NCI-H748 treated with DMSO at 0.1 percent for 48 hours (cell line): ENCODE results near the gene MINAR1.
"Not testable (repeated sequence)": the region's sequence is repeated elsewhere in the genome, so short reads cannot be mapped to it uniquely, and the experiment has no call there.

Source experiments
- DNase-seq: peaks from one replicate; lab custom pipeline; 2025; lab: John Stamatoyannopoulos, UW

MINAR1 gene, protein sequence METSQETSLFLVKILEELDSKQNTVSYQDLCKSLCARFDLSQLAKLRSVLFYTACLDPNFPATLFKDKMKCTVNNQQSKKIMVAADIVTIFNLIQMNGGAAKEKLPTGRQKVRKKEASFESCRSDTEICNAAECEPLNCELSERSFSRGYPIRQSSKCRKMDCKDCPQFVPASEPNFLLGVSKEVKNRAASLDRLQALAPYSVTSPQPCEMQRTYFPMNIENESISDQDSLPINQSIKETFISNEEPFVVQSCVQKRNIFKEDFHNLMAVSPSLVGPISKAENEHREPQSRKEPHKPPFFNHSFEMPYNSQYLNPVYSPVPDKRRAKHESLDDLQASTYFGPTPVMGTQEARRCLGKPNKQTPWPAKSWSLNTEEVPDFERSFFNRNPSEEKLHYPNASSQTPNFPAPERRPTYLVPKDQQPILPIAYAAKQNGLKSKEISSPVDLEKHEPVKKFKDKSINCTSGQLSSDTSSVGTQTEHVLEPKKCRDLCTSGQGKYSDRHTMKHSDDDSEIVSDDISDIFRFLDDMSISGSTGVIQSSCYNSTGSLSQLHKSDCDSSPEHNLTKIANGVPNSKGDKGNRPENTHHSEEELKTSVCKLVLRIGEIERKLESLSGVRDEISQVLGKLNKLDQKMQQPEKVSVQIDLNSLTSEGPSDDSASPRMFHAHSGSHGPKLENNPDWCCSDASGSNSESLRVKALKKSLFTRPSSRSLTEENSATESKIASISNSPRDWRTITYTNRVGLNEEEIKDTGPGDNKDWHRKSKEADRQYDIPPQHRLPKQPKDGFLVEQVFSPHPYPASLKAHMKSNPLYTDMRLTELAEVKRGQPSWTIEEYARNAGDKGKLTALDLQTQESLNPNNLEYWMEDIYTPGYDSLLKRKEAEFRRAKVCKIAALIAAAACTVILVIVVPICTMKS

DNA sequence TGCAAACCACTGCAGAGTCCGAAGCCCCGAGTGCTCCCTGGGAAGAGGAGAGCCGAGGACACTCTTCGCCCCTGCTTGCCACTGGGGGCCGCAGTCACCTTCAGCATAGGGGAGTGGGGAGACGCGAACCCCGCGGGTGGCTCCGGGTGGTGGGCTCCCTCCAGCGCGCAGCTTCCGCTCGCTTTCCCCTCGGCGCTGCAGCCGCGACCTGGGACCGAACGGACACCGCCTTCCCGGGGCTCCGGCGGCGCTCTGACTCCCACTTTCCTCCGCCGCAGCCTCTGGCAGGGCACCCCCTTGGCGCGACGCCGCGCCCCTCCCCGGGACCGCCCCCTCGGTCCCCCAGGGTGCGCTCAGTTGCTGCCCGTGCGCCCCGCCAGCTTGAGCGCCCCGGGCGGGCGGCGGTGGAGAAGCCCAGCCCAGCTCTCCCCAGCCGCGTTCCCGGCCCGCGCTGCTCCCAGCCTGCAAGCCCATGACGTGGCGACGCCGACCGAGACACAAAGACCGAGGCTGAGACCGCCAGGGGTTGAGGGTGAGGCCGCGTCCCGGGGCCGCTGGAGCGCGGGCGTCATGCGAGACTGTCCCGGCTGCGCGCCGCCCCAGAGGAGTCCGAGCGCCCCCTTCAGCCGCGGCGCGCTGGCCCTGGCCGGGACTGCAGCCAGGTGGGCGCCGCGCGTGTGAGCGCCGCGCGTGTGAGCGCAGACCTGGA, at the start of gene MINAR1:
MINAR1 (plus strand) TSS at position 701 of the 709 bp plus-strand sequence. CDS start 23,812 bp downstream, outside the sequence.
- no peak for DNase-seq

DNA sequence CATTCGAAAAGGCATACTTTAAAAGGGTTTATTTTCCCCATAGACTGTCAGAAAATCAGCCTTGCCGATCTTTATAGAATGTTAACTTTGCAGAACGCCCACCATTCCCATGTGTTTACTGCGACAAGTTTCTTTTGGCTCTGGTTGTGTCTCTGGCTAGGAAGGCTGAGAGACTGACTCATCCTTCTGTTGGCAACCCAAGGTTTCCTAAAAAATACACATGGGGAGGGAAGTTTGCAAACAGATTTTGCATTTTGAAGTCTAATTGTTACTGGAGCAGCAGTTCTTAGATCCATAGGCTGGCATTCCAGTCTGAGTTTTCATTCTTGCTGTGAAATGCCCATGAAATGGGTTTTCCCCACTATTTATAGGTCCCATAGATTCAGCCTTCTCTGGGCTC, 37.9 kb upstream of the MINAR1 start:
- no peak for DNase-seq

DNA sequence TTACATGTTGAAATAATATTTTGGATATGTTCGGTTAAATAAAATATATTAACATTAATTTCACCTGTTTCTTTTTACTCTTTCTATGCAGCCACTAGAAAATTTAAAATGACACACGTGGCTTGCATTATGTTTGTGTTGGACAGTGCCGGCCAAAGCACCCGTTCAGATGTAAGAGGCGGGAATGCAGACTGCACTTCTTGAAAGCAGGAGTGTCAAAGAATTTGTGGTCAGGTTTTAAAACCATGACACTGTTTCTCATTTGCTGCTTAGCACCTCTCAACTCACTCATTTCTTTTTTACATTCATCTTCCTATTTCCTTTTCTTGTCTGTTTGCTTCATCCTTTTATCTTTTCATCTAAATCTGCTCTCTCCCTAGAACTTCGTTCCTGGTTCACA, 35.3 kb upstream of the MINAR1 start:
- DNase-seq = no peak

DNA sequence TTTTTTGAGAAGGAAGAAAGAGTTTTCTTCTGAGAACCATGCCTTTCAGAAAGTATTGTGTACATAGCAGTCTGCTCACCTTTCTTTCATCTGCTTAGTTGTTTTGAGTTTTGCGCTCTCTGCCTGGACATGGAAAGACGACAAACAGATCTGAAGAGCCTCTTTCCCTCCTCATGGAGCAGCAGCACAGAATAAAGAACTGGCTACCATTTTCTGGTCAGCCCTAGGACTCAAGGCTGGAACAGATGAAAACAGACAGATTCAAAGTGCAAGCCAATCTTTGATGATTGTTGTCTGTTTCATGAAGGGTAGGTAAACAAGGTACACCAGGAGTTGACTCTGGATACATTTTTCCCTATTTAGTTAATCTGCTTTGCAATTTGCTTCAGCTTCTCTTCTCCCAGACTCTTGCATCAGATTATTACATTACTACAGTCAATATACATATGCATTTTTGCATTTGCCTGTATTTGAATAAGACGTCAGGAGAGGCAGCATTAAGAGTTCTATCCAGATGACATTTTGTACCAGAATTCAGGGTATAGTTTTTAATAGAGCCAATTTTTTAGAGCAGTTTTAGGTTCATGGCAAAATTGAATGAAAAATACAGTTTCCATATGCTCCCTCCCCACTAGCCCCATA, 34.7 kb upstream of the MINAR1 start:
- DNase-seq = no peak

DNA sequence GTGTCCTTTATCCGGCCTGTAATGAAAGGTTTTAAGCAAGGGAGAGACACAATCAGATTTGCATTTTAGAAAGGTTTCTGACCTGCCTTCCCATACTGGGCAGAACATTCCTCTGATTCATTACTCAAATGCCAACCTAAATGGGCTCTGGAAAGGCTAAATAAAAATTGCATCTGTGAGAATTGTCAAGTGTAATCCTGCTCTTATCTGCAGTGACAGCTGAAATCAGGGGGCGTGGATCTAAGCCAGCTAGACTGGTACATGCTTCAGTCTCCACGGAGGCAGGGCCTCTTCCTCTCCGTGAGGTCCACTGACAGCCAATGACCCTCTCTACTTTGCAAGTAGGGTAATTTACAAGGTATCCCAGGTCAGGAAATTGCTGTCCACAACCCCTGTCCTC, 32.5 kb upstream of the MINAR1 start:
- DNase-seq = no peak

DNA sequence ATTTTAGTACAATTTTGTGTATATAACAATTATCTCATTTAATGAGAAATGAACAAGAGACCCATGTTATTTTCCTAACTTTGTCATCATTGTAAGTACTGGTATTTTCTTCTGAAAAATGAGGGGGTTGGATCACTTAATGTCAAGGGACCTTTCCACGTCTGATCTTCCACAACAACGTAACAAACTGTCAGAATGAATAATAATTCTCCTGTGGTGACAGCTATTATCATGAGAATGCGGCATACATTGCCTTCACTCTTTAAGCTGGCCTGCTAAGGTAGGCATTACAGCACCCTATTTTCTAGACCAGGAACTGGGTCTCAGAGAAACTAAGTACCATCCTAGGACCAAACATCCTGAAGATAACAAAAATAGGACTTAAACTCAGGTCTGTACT, 31.5 kb upstream of the MINAR1 start:
- no peak for DNase-seq

DNA sequence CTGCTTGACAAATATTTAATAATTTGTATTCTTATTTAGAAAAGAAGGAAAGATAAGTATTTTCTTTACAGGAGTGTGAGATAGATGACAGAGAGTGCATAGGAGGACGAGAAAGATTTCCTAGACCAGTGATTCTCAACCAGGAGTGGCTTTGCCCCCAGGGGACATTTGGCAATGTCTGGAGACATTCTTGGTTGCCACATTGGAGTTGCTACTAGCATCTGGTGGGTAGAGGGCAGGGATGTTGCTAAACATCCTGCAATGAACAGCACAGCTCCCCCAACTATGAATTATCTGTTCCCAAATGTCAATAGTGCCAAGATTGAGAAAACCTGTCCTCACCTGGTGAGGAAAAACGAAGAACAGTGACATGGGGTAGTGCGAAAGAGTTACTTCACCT, 30.8 kb upstream of the MINAR1 start:
- DNase-seq = no peak

DNA sequence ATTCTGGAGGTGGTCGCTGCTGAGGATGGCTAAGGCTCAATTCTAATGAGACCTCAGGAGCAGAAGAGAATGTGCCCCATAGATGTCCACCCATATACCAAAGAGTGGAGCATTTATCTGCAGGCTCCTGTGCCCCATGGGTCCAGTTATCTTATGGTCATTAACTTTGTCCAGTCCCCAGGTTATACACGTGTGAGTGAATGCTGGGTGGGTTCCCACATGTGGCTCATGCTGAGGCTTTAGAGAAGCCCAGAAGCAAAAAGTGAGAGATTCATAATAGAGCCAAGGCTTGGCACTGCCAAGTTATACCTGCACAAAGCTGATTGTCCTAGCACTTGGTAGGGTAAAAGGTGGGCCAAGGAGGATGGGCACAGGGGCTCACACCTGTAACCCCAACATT, 30.0 kb upstream of the MINAR1 start:
- no peak for DNase-seq

DNA sequence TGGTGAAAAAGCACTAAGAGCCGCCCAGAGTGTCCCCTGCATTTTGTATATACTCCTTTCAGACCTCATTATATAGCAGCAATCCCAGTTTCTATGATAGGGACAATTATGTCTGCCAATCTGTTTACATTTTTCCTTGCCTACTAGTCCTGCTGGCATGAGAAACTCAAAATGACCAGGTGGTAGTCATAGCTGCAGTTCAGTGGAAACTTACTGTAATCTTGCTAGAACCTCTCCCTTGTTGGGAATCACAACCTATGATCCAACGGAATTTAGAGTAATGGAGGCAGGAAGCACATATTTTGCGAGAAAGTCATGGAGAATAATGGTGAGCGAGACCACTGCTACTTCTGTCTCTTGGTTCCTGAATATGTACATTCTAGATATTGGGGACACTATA, 28.6 kb upstream of the MINAR1 start:
- no peak for DNase-seq

DNA sequence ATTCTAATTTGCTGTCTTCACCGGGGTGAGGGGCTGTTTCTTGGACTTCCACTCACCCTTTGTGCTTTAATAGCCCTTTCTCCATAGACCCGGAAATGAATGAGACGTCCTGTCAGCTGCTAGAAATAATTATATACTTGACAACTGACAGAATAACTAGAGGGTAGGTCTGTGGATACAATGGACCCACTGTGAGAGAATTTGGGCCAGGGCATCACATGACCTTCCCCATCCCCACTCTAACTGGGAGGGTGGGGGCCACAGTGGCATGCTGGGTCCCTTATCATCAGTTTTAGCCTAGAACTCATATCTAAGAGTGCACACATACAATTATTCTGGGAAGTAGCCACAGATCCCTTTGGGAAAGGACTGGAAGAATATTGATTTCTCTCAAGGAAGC, 25.9 kb upstream of the MINAR1 start:
- DNase-seq = no peak

DNA sequence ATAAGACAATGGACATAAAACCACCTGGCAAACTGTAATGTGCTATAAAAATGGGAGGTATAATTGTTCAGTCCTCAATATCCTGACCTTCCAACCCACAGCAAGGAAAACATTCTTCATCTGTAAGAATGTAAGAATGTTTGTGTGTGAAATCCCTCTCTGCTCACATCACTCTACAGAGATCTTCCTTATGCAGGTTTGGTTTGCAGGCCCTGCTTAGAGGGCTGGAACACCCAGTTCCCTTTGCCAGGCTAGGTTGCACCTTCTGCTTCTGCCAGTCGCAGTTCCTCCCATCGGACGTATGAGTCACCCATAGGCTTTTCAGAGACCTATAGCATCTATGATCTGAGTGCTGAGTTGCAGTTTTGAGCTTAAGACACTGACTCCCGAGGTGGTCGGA, 24.1 kb upstream of the MINAR1 start:
- DNase-seq = no peak

DNA sequence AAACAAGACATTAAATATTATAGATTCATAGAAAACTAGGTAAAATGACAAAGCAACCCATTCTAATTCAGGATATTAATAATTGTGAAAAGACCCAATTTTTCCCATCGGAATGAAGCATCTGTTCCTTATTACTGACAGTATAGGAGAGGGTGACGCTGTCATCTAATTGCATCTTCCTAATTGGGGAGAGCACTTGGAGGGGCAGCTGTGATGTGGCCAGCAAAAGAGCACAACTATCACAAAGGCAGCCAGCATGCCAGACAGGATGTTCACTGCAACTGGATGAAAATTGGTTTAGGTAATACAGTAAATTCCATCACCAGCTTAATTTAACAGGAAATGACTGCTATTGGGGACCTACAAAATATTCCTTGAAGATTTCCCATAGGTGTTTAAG, 21.9 kb upstream of the MINAR1 start:
- DNase-seq = no peak

DNA sequence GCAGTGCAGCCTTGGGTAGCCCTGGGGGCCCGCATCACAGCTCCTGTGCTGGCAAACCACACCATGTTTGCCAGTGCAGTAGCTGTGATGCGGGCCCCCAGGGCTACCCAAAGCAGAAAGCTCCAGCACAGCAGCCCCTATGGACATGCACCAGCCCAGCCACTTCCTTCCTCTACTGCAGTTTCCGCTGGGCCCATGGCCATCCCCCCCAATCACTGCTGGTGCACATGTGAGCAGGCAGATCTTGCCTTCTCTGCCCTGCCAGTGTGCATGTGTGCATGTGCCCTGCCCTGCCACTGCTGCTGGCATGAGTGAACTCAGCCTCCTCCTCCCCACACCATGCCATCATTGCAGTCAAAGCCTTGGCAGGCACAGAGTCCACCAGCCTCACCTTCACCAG, 20.1 kb upstream of the MINAR1 start:
- no peak for DNase-seq

DNA sequence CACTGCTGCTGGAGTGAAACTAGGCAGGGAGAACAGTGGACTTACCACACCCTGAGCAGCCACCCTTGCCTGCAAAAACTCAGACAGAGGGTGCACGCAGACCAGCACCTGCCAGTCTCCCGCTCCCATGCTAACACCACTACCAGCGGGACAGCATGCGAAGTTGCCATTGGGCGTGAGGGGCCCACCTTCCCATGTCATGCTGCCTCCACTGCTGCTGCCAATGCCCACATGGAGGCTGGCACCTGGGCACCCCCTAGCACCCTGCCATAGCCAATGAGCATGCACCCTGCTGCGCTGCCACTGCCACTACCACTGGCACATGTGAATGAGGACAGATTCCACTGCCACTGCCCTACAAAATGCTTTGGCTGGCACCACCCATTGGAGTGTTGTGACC, 19.7 kb upstream of the MINAR1 start:
- DNase-seq = no peak

DNA sequence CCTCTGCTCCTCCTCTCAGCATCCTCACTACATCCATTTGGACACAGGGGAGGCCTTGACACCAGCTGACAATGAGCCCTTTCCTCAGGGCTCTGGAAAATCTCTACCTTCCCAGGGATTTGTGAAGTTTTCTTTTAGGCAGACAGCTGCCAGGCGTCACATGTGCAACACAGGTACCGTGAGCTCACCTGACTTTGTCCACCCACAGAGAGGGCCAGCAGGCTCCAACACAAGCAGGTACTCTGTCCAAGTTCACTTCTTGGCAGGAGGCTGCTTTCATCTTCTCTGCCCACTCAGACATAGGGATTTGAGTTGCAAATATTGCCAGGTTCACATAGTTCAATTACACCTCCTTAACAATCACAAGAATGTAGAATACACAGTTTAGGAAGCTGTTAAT, 15.3 kb upstream of the MINAR1 start:
- DNase-seq = no peak

DNA sequence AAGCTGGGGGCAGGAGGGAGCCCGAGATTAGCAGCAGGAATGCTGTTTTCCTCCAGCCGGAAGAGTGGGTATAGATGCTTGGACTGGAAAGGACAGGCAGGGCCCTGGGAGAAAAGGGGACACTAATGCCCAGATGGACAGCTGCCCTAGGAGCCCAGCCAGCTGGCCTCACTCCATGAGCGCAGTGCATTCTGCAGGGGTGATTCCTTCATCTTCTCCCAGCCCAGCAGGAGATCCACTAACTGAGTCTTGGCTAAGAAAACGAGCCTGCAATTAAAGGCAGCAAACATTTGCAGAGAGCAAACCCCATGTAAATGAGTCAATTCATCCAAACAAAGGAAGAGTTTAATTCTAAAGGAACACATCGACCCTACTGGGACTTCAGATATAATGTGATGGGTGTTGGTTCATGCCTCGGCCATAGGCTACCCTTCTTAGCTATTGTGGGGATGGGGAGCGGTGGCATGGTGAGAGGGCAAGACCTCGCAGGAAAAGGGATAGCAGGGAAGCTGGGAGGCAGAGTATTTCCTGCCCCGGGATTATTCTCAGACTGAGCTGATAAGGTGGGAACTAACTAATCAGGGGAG, 13.3 kb upstream of the MINAR1 start:
- no peak for DNase-seq

DNA sequence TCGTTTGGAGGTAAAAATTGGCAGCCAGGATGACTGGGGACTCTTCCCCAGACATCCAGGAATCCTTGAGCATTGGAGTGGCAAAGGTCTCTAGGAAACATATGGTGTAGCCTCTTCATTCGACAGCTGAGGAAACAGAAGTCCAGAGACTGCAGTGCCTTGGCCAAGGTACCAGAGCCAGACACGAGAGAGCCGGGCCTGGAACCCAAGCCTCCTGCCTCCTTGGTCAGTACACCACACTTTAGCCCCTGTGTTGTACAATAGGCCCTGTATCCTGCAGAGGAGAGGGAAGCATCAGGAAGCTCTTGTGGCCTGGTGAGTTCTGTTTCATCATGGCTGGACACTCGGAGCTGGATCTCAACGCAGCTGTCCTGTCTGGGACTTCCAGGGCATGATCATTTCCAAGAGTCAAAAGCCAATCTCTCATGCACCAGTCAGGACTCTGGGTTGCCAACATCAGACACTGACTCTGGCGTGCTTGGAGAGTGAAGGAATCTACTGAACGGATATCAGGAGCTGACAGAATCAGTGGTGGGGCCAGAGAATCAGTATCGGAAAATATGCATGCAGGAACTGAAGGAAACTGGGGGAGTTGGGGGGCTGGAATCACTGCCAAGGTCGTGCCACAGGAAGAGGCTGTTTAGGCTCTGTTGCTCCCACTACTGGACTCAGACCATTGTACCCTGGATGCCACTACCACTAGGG, 6.4 kb upstream of the MINAR1 start:
- DNase-seq = no peak

DNA sequence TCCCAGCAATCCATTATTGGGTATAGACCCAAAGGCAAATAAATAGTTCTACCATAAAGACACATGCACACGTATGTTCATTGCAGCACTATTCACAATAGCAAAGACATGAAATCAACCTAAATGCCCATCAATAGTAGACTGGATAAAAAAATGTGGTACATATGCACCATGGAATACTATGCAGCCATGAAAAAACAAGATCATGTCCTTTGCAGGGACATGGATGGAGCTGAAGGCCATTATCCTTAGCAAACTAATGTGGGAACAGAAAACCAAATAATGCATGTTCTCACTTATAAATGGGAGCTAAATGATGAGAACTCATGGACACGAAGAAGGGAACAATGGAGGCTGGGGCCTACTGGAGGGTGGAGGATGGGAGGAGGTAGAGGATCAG, 5.2 kb upstream of the MINAR1 start:
- not testable (repeated sequence) for DNase-seq

DNA sequence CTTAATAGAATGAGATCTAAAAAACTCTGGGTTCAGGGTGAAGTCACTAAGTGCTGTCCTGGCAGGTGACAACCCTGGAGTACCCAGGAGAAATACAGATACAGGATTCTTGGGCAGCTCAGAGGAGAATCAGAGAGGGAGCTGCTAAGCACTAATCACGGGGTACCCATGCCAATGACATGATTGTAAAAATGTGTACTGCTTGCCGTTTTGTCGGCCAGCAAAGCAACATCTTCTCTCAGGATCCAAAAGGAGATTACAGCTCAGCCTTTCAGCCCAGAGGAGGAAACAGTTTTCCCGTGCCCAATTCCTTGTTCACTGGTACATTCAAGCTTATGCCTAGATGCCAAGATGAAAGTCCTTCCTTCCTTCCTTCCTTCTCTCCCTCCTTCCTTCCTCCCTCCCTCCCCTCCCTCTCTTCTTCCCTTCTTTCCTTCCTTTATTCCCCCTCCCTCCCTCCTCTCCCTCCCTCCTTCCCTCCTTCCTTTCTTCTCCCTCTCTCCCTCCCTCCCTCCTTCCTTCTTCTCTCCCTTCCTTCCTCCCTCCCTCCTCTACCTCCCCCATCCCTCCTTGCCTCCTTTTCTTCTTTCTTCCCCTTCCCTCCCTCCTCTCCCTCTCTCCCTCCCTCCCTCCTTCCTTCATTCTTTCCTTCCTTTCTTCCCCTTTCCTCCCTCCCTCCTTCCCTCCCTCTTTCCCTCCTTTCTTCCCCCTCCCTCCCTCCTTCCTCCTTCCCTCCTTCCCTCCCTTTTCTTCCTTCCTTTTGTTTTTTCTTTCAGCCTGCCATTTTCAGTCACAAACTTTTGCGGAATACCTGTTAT, 4.1 kb upstream of the MINAR1 start:
- no peak for DNase-seq
